ENCODE data around the gene BCAR3.

The BCAR3 gene

GRCh38 chr1:93533677-93534076 is 148.0 kb downstream of the BCAR3 start:
- no peak for DNase-seq (ENCODE audit: low spot score)
- Histone ChIP-seq H3K36me3 (ENCODE audit: low read depth) (peaks cover 81% of the 10 kb centered on the region), H3K9me3 (ENCODE audit: severe bottlenecking) (no peaks in the 10 kb centered on the region), H3K4me1 (ENCODE audit: insufficient read depth, poor library complexity, severe bottlenecking) (no peaks in the 10 kb centered on the region), H3K27ac (ENCODE audit: poor library complexity, severe bottlenecking) (no peak overlapping the region), H3K27me3 (ENCODE audit: insufficient read depth, poor library complexity, severe bottlenecking) (no peaks in the 10 kb centered on the region), H3K4me3 (ENCODE audit: severe bottlenecking) (no peak overlapping the region)
- TF ChIP-seq CTCF (IDR thresholded peaks at IDR 0.05; ENCODE audit: poor library complexity, severe bottlenecking) = no peak
- no peak for ATAC-seq (ENCODE audit: low read depth)

GRCh38 chr1:93532780-93533378 is 148.8 kb downstream of the BCAR3 start:
- Histone ChIP-seq H3K4me1 (ENCODE audit: insufficient read depth, poor library complexity, severe bottlenecking) (no peaks in the 10 kb centered on the region), H3K9me3 (ENCODE audit: severe bottlenecking) (no peaks in the 10 kb centered on the region), H3K4me3 (ENCODE audit: severe bottlenecking) (no peak overlapping the region), H3K27me3 (ENCODE audit: insufficient read depth, poor library complexity, severe bottlenecking) (no peaks in the 10 kb centered on the region), H3K27ac (ENCODE audit: poor library complexity, severe bottlenecking) (no peak overlapping the region), H3K36me3 (ENCODE audit: low read depth) (peaks cover 85% of the 10 kb centered on the region)
- TF ChIP-seq CTCF (IDR thresholded peaks at IDR 0.05; ENCODE audit: poor library complexity, severe bottlenecking) = no peak
- ATAC-seq (ENCODE audit: low read depth) (no peak), DNase-seq (ENCODE audit: low spot score) (no peak)

GRCh38 chr1:93531193-93531592 is 150.4 kb downstream of the BCAR3 start:
- no peak for DNase-seq (ENCODE audit: low spot score)
- Histone ChIP-seq H3K9me3 (ENCODE audit: severe bottlenecking) (no peaks in the 10 kb centered on the region), H3K4me3 (ENCODE audit: severe bottlenecking) (no peak overlapping the region), H3K27ac (ENCODE audit: poor library complexity, severe bottlenecking) (no peak overlapping the region), H3K4me1 (ENCODE audit: insufficient read depth, poor library complexity, severe bottlenecking) (no peaks in the 10 kb centered on the region), H3K27me3 (ENCODE audit: insufficient read depth, poor library complexity, severe bottlenecking) (no peaks in the 10 kb centered on the region), H3K36me3 (ENCODE audit: low read depth) (peaks cover 68% of the 10 kb centered on the region)
- TF ChIP-seq CTCF (IDR thresholded peaks at IDR 0.05; ENCODE audit: poor library complexity, severe bottlenecking) = no peak
- ATAC-seq (ENCODE audit: low read depth) = no peak

GRCh38 chr1:93528412-93528811 is 153.2 kb downstream of the BCAR3 start:
- Histone ChIP-seq H3K27me3 (ENCODE audit: insufficient read depth, poor library complexity, severe bottlenecking) (no peaks in the 10 kb centered on the region), H3K36me3 (ENCODE audit: low read depth) (peaks cover 63% of the 10 kb centered on the region), H3K4me1 (ENCODE audit: insufficient read depth, poor library complexity, severe bottlenecking) (no peaks in the 10 kb centered on the region), H3K4me3 (ENCODE audit: severe bottlenecking) (no peak overlapping the region), H3K27ac (ENCODE audit: poor library complexity, severe bottlenecking) (no peak overlapping the region), H3K9me3 (ENCODE audit: severe bottlenecking) (no peaks in the 10 kb centered on the region)
- TF ChIP-seq CTCF (IDR thresholded peaks at IDR 0.05; ENCODE audit: poor library complexity, severe bottlenecking) = no peak
- ATAC-seq (ENCODE audit: low read depth) (no peak), DNase-seq (ENCODE audit: low spot score) (no peak)

GRCh38 chr1:93526431-93526830 is 155.2 kb downstream of the BCAR3 start:
- Histone ChIP-seq H3K9me3 (ENCODE audit: severe bottlenecking) (no peaks in the 10 kb centered on the region), H3K27ac (ENCODE audit: poor library complexity, severe bottlenecking) (no peak overlapping the region), H3K27me3 (ENCODE audit: insufficient read depth, poor library complexity, severe bottlenecking) (no peaks in the 10 kb centered on the region), H3K36me3 (ENCODE audit: low read depth) (peaks cover 64% of the 10 kb centered on the region), H3K4me1 (ENCODE audit: insufficient read depth, poor library complexity, severe bottlenecking) (no peaks in the 10 kb centered on the region), H3K4me3 (ENCODE audit: severe bottlenecking) (no peak overlapping the region)
- no peak for DNase-seq (ENCODE audit: low spot score)
- ATAC-seq (ENCODE audit: low read depth) = no peak
- no peak for TF ChIP-seq CTCF (IDR thresholded peaks at IDR 0.05; ENCODE audit: poor library complexity, severe bottlenecking)

Data from RWPE2 (cell line).